Transverse colon (tissue), 4 donors: ENCODE data around the gene MFAP4. TPM values are rescaled to one million over a fixed set of nuclear protein-coding genes. Genes with fewer than 3 reads are reported as not detected.

ENCODE experiments used
- DNase-seq: peaks from one replicate; pipeline ENCODE4 v3.0.0-alpha.2; 2019
- H3K27ac ChIP-seq, 4 donors: fragments of 200-600 bp; sonication (generic); 2 replicates each; pipeline ENCODE4 v1.5.1; 2016 to 2018; ENCODE audit warnings: inconsistent platforms in 4 of 4
- H3K27me3 ChIP-seq: fragments of 200-600 bp; sonication (generic); 2 replicates; pipeline ENCODE4 v1.5.1; 2017; ENCODE audit warnings: inconsistent platforms
- H3K36me3 ChIP-seq, 4 donors: fragments of 200-600 bp; sonication (generic); 2 replicates each; pipeline ENCODE4 v1.5.1; 2017 to 2019; ENCODE audit warnings: inconsistent platforms in 4 of 4
- H3K4me1 ChIP-seq, 4 donors: fragments of 200-600 bp; sonication (generic); 2 replicates each; pipeline ENCODE4 v1.5.1; 2017 to 2020; ENCODE audit warnings: inconsistent platforms in 4 of 4
- H3K4me3 ChIP-seq, 4 donors: fragments of 200-600 bp; sonication (generic); 1 replicate in 1 of 4; 2 replicates in 3 of 4; pipeline versions ENCODE4 v1.5.1 to v1.6.1; 2017 to 2019; ENCODE audit warnings: inconsistent platforms in 4 of 4
- H3K9me3 ChIP-seq, 2 donors: fragments of 200-600 bp; sonication (generic); 2 replicates each; pipeline ENCODE4 v1.5.1; 2017 to 2019; ENCODE audit warnings: inconsistent platforms in 2 of 2
- EP300 ChIP-seq: sonication (generic); formaldehyde crosslinking; IDR thresholded peaks from one replicate; pipeline ENCODE4 v1.6.1; 2017; ENCODE audit warnings: antibody characterized with exemption, low read depth
- POLR2A ChIP-seq: fragments of 450-650 bp; IDR thresholded peaks from one replicate; pipeline ENCODE4 v1.6.1; 2016; ENCODE audit warnings: antibody characterized with exemption, mild to moderate bottlenecking, moderate library complexity
- POLR2AphosphoS5 ChIP-seq, 3 donors: sonication (generic); formaldehyde crosslinking; IDR thresholded peaks; one replicate each; pipeline ENCODE4 v1.6.1; 2016; ENCODE audit warnings: antibody characterized with exemption in 3 of 3
- WGBS, 2 donors: methylation state at CpG; one replicate each; pipeline ENCODE4 v1.1.5; 2018; ENCODE audit warnings: low coverage in 1 of 2; 5-methylcytosine and 5-hydroxymethylcytosine counted together
- in situ Hi-C, 4 donors: fragments of 200-750 bp; cut with MboI; loops; one replicate each; pipeline versions ENCODE4 v1.15.0 to v1.15.1; 2017; ENCODE audit warnings: low sequenced_read_pairs in 3 of 4, low pct_ligation_motif_present in 1 of 4, low pct_unique_long_range_greater_than_20kb in 1 of 4
- intact Hi-C: fragments of 100-400 bp; cut with DNase I; formaldehyde crosslinking; loops from one replicate; pipeline ENCODE4 v1.15.1; 2023; ENCODE audit warnings: low total_unique reads
- total RNA-seq, 4 donors: library from RNA; depleted of rRNA; stranded (reverse); fragments of >200 nt; gene quantifications; one replicate each; pipeline ENCODE4 v1.1.0, GENCODE V29; 2016
- TF ChIP-seq, protein P1 (sequence below), 5 experiments: fragments of 200-600 bp in 3 of 5; fragments of 450-650 bp in 2 of 5; sonication (generic) in 3 of 5; IDR thresholded peaks; 1 replicate in 2 of 5; 2 replicates in 3 of 5; pipeline ENCODE4 v1.5.1; 2016 to 2017; ENCODE audit warnings: antibody characterized with exemption in 5 of 5, inconsistent platforms in 3 of 5, mild to moderate bottlenecking in 2 of 5, moderate library complexity in 1 of 5

The MFAP4 gene
- total RNA-seq, 4 donors from 2014 or later: 39.7 to 67.3 (median 51.5) TPM

DNA sequence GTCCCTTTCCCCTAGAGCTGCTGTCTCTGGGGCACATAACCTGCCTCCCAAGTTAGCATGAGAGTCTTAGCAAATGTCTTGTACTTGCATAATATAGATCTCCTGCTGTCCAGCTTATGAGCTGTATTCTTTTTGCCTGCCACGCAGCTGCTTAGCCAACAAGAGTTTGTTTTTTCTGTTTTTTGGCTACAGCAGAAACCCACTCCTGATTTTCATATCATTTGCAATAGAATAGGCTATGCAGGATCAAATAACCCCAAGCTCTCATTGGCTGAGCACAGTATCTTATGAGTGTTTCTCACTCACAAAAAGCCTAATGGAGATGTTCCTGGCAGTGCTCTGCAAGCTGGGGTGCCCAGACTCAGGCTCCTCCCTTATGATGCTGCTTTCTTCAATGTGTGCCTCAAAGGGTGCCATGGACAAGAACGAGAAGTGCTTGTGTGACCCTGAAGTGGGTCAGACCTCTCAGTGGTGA lies 47.6 kb downstream of the MFAP4 start:
- no peaks in the 10 kb centered on the region for H3K36me3 ChIP-seq
- no peak overlapping the region for H3K4me3 ChIP-seq
- in situ Hi-C loops (no loop called here), intact Hi-C loops (no loop called here)
- WGBS, 2 donors: 64% methylated on average over 2 of the region's 2 CpGs; no CpG with 5 or more reads in 1 of the 2 donors
- H3K27me3 ChIP-seq: no peaks in the 10 kb centered on the region
- TF ChIP-seq, protein P1, sequence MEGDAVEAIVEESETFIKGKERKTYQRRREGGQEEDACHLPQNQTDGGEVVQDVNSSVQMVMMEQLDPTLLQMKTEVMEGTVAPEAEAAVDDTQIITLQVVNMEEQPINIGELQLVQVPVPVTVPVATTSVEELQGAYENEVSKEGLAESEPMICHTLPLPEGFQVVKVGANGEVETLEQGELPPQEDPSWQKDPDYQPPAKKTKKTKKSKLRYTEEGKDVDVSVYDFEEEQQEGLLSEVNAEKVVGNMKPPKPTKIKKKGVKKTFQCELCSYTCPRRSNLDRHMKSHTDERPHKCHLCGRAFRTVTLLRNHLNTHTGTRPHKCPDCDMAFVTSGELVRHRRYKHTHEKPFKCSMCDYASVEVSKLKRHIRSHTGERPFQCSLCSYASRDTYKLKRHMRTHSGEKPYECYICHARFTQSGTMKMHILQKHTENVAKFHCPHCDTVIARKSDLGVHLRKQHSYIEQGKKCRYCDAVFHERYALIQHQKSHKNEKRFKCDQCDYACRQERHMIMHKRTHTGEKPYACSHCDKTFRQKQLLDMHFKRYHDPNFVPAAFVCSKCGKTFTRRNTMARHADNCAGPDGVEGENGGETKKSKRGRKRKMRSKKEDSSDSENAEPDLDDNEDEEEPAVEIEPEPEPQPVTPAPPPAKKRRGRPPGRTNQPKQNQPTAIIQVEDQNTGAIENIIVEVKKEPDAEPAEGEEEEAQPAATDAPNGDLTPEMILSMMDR (IDR thresholded peaks at IDR 0.05): no peak
- TF ChIP-seq POLR2AphosphoS5 (IDR thresholded peaks at IDR 0.05): no peak
- no peak for TF ChIP-seq EP300
- TF ChIP-seq POLR2A: no peak
- no peak overlapping the region for H3K27ac ChIP-seq
- no peak for DNase-seq
- H3K9me3 ChIP-seq: no peaks in the 10 kb centered on the region
- H3K4me1 ChIP-seq: peaks cover 0 to 9% (median 2%) of the 10 kb centered on the region in 4 donors

GRCh38 chr17:19338031-19338990 lies 48.7 kb downstream of the MFAP4 start:
- Histone ChIP-seq H3K36me3 (no peaks in the 10 kb centered on the region), H3K9me3 (no peaks in the 10 kb centered on the region), H3K27ac (no peak overlapping the region), H3K27me3 (no peaks in the 10 kb centered on the region), H3K4me3 (no peak overlapping the region), H3K4me1 (peaks cover 0 to 6% (median 0%) of the 10 kb centered on the region in 4 donors)
- DNase-seq: peak; percentile 73
- WGBS, 2 donors: 69 to 83% methylated on average over 2 to 7 of the region's 7 CpGs
- in situ Hi-C loops: no loop called here
- intact Hi-C loops: no loop called here
- TF ChIP-seq, protein P1 (IDR thresholded peaks at IDR 0.05): peak; percentile 55 to 91 (median 71)
- no peak for TF ChIP-seq POLR2AphosphoS5 (IDR thresholded peaks at IDR 0.05)

DNA sequence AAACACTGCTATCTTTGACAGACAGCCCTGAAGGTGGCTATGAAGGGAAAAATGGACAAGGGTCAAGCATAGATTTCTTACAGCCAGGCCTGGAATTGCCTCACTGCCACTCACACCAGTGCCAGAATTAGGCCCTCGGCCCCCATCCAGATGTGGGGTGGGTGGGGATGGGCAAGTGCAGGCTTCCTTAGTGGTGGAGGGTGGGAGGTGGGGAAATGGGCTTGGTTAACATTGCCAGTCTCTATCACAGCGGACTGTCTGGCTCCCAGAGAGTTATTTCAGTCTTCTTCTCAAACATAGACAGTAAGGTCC lies 49.3 kb downstream of the MFAP4 start:
- 81% methylated on average over 2 of the region's 2 CpGs; no CpG with 5 or more reads in 1 of the 2 donors for WGBS, 2 donors
- H3K36me3 ChIP-seq: no peaks in the 10 kb centered on the region
- H3K4me3 ChIP-seq: no peak overlapping the region
- TF ChIP-seq POLR2AphosphoS5 (IDR thresholded peaks at IDR 0.05): no peak
- in situ Hi-C loops: no loop called here
- H3K4me1 ChIP-seq: peaks cover 0 to 6% (median 0%) of the 10 kb centered on the region in 4 donors
- H3K9me3 ChIP-seq: no peaks in the 10 kb centered on the region
- DNase-seq: no peak
- no peaks in the 10 kb centered on the region for H3K27me3 ChIP-seq
- no peak overlapping the region for H3K27ac ChIP-seq
- intact Hi-C loops: no loop called here

DNA sequence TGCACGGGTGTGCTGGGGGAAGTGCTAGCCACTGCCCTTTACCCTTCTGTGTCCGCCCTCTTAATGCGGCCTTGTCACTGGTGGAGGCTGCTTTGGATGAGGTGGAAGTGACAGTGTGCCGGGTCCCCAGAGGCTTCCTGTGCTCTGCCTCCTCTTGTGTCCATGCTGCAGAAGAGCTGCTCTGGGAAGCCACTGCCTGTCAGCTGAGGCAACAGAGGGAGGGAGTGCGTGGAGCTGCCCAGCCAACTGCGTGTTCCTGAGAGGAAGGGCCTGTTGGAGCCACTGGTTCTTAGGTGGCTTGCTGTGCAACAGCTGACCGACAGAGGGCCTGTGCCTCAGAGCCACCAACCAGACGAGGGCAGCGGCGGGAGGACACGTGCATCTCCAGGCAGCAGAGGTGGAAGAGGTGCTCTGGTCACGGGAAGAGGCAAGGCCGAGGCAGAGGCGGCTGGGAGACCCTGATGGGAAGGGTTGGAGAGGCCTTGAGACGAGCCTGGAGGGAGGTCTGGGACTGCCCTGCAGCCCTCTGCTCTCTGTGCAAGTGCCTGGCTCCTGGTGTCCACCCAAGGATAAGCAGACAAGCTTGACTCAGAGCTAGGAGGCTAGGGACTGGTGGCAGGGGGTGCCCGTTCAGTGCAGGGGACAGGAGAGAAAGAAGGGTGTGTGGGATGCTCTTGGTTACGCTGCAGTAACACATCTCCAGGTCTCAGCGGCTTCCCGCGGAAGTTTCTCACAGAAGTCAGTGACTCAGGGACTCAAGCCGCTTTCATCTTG lies 49.9 kb downstream of the MFAP4 start:
- TF ChIP-seq EP300: no peak
- TF ChIP-seq, protein P1 (IDR thresholded peaks at IDR 0.05): peak in 1 of 5 experiments; percentile 40
- intact Hi-C loops: no loop called here
- H3K36me3 ChIP-seq: no peaks in the 10 kb centered on the region
- H3K4me1 ChIP-seq: peaks cover 0 to 6% (median 0%) of the 10 kb centered on the region in 4 donors
- no peaks in the 10 kb centered on the region for H3K9me3 ChIP-seq
- H3K27ac ChIP-seq: no peak overlapping the region
- peak; percentile 56 for DNase-seq
- no peaks in the 10 kb centered on the region for H3K27me3 ChIP-seq
- no peak overlapping the region for H3K4me3 ChIP-seq
- in situ Hi-C loops: no loop called here
- 60 to 67% methylated on average over 2 to 18 of the region's 21 CpGs for WGBS, 2 donors
